B cell (primary cell): ENCODE data around the gene ITPK1. TPM values are rescaled to one million over a fixed set of nuclear protein-coding genes. Genes with fewer than 3 reads are reported as not detected.

Experiments
- ATAC-seq: fragments of 200-7000 bp; cut with Tn5 transposase; one replicate; pipeline ENCODE4 v1.10.0; 2021; ENCODE audit warnings: low read depth, mild to moderate bottlenecking, moderate number of reproducible peaks, moderate library complexity
- CTCF ChIA-PET: fragments of 350-600 bp; sonication (Branson Sonifier 250); formaldehyde crosslinking; loops from one replicate; lab custom pipeline; 2021; ENCODE audit warnings: antibody characterized with exemption, inconsistent platforms; lab: Charles Lee
- POLR2A ChIA-PET: fragments of 350-600 bp; sonication (Branson Sonifier 250); formaldehyde crosslinking; loops from one replicate; lab custom pipeline; 2021; ENCODE audit warnings: antibody characterized with exemption; lab: Charles Lee
- DNase-seq: peaks from one replicate; pipeline ENCODE4 v3.0.0; 2013
- H2AFZ ChIP-seq: 2 replicates; pipeline ENCODE4 v1.6.1; 2012; ENCODE audit warnings: mild to moderate bottlenecking, low read depth, low read length; ENCODE audit not compliant: insufficient read depth, poor library complexity, severe bottlenecking
- H3K27ac ChIP-seq, 2 donors: 1 replicate in 1 of 2; 2 replicates in 1 of 2; pipeline ENCODE4 v1.5.1; 2012 to 2013; ENCODE audit warnings: low read length in 2 of 2, mild to moderate bottlenecking in 2 of 2, moderate library complexity in 1 of 2
- H3K27me3 ChIP-seq, 4 experiments: fragments of 200-600 bp in 1 of 4; sonication (generic) in 1 of 4; replicated peaks in 1 of 4; 1 replicate in 2 of 4; 2 replicates in 2 of 4; pipeline versions ENCODE4 v1.6.1 to v1.7.0; 2013 to 2016; ENCODE audit warnings: low read length in 3 of 4, mild to moderate bottlenecking in 2 of 4, mixed read lengths in 1 of 4, moderate library complexity in 1 of 4; ENCODE audit not compliant: insufficient read depth in 4 of 4, control insufficient read depth in 3 of 4; ENCODE audit errors: control extremely low read depth in 1 of 4
- H3K36me3 ChIP-seq, 2 experiments: replicated peaks in 1 of 2; 1 replicate in 1 of 2; 2 replicates in 1 of 2; pipeline versions ENCODE4 v1.6.1 to v1.7.1; 2013; ENCODE audit warnings: low read length in 1 of 2; ENCODE audit not compliant: insufficient read depth in 2 of 2, control insufficient read depth in 1 of 2; ENCODE audit errors: control extremely low read depth in 1 of 2, extremely low read depth in 1 of 2
- H3K4me1 ChIP-seq, 2 donors: fragments of 200-600 bp in 1 of 2; sonication (generic) in 1 of 2; 1 replicate in 1 of 2; 2 replicates in 1 of 2; pipeline versions ENCODE4 v1.5.1 to v1.6.1; 2013 to 2017; ENCODE audit warnings: low read length in 2 of 2; ENCODE audit not compliant: control insufficient read depth in 2 of 2, insufficient read depth in 2 of 2
- H3K4me2 ChIP-seq: replicated peaks from 2 replicates; pipeline ENCODE3; 2012; ENCODE audit warnings: mild to moderate bottlenecking, low read depth, low read length; ENCODE audit not compliant: poor library complexity, severe bottlenecking
- H3K4me3 ChIP-seq, 5 experiments: fragments of 200-600 bp in 1 of 5; sonication (generic) in 1 of 5; 1 replicate in 3 of 5; 2 replicates in 2 of 5; pipeline versions ENCODE4 v1.5.1 to v1.7.0; 2011 to 2016; ENCODE audit warnings: low read length in 4 of 5, mild to moderate bottlenecking in 4 of 5, low read depth in 2 of 5, control low read depth in 1 of 5, moderate library complexity in 1 of 5; ENCODE audit not compliant: insufficient read depth in 1 of 5; ENCODE audit errors: control extremely low read depth in 1 of 5, extremely low read depth in 1 of 5
- H3K79me2 ChIP-seq: fragments of 200-600 bp; sonication (generic); one replicate; pipeline ENCODE4 v1.6.0; 2016; ENCODE audit warnings: low read length; ENCODE audit not compliant: control insufficient read depth, insufficient read depth
- H3K9ac ChIP-seq: fragments of 200-600 bp; sonication (generic); 2 replicates; pipeline ENCODE4 v1.6.1; 2017; ENCODE audit warnings: mild to moderate bottlenecking, low read length, moderate library complexity
- H3K9me3 ChIP-seq, 3 donors: one replicate each; pipeline versions ENCODE4 v1.6.1 to v1.7.1; 2013; ENCODE audit warnings: low read length in 2 of 3; ENCODE audit not compliant: control insufficient read depth in 2 of 3, insufficient read depth in 1 of 3; ENCODE audit errors: control extremely low read depth in 1 of 3
- H4K20me1 ChIP-seq: 2 replicates; pipeline ENCODE4 v1.6.0; 2012; ENCODE audit warnings: mild to moderate bottlenecking, low read length; ENCODE audit not compliant: insufficient read depth, control insufficient read depth, poor library complexity, severe bottlenecking
- H3K27ac Mint-ChIP-seq: one replicate; pipeline ENCODE4 v1.8.0; 2021; ENCODE audit warnings: mixed read lengths
- H3K27me3 Mint-ChIP-seq: one replicate; pipeline ENCODE4 v1.8.0; 2021; ENCODE audit warnings: mixed read lengths
- H3K4me1 Mint-ChIP-seq: one replicate; pipeline ENCODE4 v1.8.0; 2021; ENCODE audit warnings: mixed read lengths
- H3K4me3 Mint-ChIP-seq: one replicate; pipeline ENCODE4 v1.8.0; 2021; ENCODE audit warnings: mixed read lengths
- H3K9me3 Mint-ChIP-seq: one replicate; pipeline ENCODE4 v1.8.0; 2022; ENCODE audit warnings: mixed read lengths; ENCODE audit not compliant: insufficient read depth
- EZH2 ChIP-seq: IDR thresholded peaks from 2 replicates; pipeline ENCODE4 v1.6.1; 2012; ENCODE audit warnings: borderline replicate concordance, low read depth, mild to moderate bottlenecking, moderate library complexity, low read length; ENCODE audit not compliant: insufficient read depth, poor library complexity, severe bottlenecking
- WGBS: methylation state at CpG from one replicate; pipeline ENCODE4 v1.1.5; 2013; ENCODE audit warnings: missing lambda C conversion rate; ENCODE audit not compliant: insufficient coverage; 5-methylcytosine and 5-hydroxymethylcytosine counted together
- intact Hi-C: fragments of 100-400 bp; cut with micrococcal nuclease; formaldehyde crosslinking; loops from one replicate; pipeline ENCODE4 v1.10.0; 2022
- polyA plus RNA-seq: library from polyadenylated mRNA; depleted of rRNA; stranded (reverse); fragments of >200 nt; gene quantifications from 2 replicates; pipeline ENCODE4 v1.2.3, GENCODE V29; 2012
- total RNA-seq, 2 donors: library from RNA; stranded (reverse); fragments of 120-200 nt in 1 of 2; gene quantifications; 1 replicate in 1 of 2; 2 replicates in 1 of 2; pipeline versions ENCODE4 v1.2.3 to v1.2.4, GENCODE V29; 2013 to 2022
- TF ChIP-seq, protein P1 (sequence below): fragments of 200-600 bp; IDR thresholded peaks from one replicate; pipeline ENCODE4 v1.8.0; 2022; ENCODE audit warnings: antibody characterized with exemption, mild to moderate bottlenecking

Gene ITPK1
- total and polyA plus RNA-seq, 2 donors (not counting 1 experiment from before 2014, with no cell fraction given) = 46.0 to 46.9 TPM

DNA sequence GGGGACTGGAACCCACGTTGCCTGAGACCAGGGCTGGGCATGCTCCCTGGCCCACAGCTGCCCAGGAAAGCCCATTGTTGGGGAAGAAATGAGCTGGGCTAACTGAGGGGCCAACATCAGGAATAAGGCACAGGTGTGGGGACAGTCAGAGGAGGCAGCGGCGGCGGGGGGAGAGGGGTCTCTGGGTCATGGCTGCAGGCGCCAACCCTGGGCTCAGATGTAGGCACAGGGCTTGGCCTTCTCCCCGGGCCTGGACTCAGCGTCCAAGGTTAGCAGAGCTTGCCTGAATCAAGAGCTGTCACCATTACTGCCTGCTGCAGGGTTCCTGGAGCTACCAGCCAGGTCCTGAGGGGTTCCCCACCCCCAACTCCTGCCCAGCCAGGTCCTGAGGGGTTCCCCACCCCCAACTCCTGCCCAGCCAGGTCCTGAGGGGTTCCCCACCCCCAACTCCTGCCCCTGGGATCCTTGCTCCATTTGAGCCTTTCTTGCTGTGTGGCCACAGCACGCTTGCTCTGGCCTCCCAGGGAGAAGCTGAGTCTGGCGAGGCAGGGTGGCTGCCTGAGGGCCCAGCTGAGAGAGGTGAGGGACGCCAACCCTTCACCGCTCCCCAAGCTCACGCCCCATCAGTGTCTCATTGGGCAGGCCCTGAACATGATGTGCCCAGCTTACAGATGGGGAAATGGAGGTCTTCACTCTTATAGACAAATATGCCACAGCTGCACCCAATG lies 186.6 kb downstream of the ITPK1 start:
- TF ChIP-seq EZH2 = no peak
- TF ChIP-seq, protein P1, sequence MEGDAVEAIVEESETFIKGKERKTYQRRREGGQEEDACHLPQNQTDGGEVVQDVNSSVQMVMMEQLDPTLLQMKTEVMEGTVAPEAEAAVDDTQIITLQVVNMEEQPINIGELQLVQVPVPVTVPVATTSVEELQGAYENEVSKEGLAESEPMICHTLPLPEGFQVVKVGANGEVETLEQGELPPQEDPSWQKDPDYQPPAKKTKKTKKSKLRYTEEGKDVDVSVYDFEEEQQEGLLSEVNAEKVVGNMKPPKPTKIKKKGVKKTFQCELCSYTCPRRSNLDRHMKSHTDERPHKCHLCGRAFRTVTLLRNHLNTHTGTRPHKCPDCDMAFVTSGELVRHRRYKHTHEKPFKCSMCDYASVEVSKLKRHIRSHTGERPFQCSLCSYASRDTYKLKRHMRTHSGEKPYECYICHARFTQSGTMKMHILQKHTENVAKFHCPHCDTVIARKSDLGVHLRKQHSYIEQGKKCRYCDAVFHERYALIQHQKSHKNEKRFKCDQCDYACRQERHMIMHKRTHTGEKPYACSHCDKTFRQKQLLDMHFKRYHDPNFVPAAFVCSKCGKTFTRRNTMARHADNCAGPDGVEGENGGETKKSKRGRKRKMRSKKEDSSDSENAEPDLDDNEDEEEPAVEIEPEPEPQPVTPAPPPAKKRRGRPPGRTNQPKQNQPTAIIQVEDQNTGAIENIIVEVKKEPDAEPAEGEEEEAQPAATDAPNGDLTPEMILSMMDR = no peak
- Mint-ChIP-seq H3K4me1 (peaks cover 6% of the 10 kb centered on the region), H3K27ac (no peak overlapping the region), H3K4me3 (no peak overlapping the region), H3K27me3 (peaks cover 16% of the 10 kb centered on the region), H3K9me3 (no peaks in the 10 kb centered on the region)
- intact Hi-C loops = no loop called here
- ChIA-PET POLR2A (no interaction called here), CTCF (no interaction called here)
- Histone ChIP-seq H3K36me3 (no peaks in the 10 kb centered on the region), H3K27ac (no peak overlapping the region), H3K4me3 (no peak overlapping the region), H3K9me3 (peaks cover 0 to 2% (median 0%) of the 10 kb centered on the region in 3 donors), H3K9ac (no peak overlapping the region), H4K20me1 (no peaks in the 10 kb centered on the region), H2AFZ (no peak overlapping the region), H3K27me3 (peaks cover 0 to 6% (median 0%) of the 10 kb centered on the region in 4 experiments), H3K4me1 (peaks cover under 1 to 4% of the 10 kb centered on the region in 2 donors), H3K79me2 (no peaks in the 10 kb centered on the region), H3K4me2 (no peak overlapping the region)
- ATAC-seq = no peak
- WGBS = 85% methylated on average over 9 of the region's 12 CpGs
- no peak for DNase-seq

DNA sequence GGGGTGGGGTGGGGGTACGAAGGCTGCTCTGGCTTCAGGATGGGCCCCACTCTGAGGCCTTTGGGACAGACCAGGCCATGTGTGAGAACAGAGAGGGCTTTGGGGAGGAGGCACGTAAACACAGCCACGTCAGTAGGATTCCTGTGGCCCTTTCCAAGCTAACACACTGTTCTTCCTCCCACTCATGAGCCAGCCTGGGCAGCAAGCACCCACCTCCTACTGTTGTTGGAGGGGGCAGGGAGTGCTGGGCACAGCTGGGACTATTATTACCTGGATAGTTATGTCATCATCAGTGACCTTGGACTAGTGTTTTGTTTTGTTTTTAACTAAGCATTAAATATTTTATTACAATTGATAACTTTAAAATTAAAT lies 187.5 kb downstream of the ITPK1 start:
- no peaks in the 10 kb centered on the region for H3K36me3 ChIP-seq
- H4K20me1 ChIP-seq = no peaks in the 10 kb centered on the region
- no peak overlapping the region for H3K27ac ChIP-seq
- no peak overlapping the region for H3K9ac ChIP-seq
- intact Hi-C loops = no loop called here
- no peak overlapping the region for H2AFZ ChIP-seq
- Mint-ChIP-seq H3K4me3 (no peak overlapping the region), H3K4me1 (peaks cover 10% of the 10 kb centered on the region), H3K9me3 (no peaks in the 10 kb centered on the region), H3K27ac (no peak overlapping the region), H3K27me3 (peaks cover 17% of the 10 kb centered on the region)
- H3K4me3 ChIP-seq = no peak overlapping the region
- peaks cover 6 to 8% of the 10 kb centered on the region in 2 donors for H3K4me1 ChIP-seq
- H3K27me3 ChIP-seq = peaks cover 0 to 11% (median under 1%) of the 10 kb centered on the region in 4 experiments
- ChIA-PET POLR2A (no interaction called here), CTCF (no interaction called here)
- no peak for TF ChIP-seq EZH2
- TF ChIP-seq, protein P1 = no peak
- peaks cover 0 to 2% (median 0%) of the 10 kb centered on the region in 3 donors for H3K9me3 ChIP-seq
- ATAC-seq = no peak
- H3K4me2 ChIP-seq = no peak overlapping the region
- 60% methylated on average over 1 of the region's 3 CpGs for WGBS
- H3K79me2 ChIP-seq = no peaks in the 10 kb centered on the region
- DNase-seq = no peak
